ENCODE results near the gene ATF6B.
A peak's percentile ranks its signal among the peaks of the same experiment; 100 is the strongest.

DNA sequence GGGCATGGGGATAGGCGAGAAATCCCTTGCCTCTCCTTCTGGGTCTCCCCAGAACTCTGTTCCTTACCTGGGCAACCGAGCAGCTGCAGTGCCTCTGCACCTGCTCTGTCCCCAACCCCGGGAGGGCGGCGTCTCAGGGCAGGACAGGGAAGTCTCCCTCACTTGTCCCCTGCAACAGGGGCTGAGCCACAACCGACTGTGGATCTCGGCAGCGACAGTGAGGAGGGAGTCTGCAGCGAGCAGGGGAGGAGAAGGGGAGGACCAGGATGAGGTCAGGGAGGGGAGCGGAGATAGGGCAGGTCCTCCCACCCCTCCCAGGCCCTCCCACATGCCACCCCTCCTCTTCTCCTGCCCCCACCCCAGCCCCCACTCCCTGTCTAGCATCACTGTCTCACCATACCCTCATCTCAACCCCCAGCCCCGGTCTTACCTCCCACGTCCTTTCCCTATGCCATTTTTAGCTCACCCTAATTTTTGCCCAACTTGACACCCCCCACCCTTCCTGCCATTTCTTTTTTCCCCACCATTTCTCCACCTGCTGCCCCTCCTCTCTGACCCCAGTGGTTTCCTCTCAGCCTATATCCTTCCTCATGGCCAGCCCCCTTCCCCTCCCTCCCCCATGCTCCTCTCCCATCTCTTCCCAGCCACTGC is 18.8 kb downstream of the ATF6B start, which contains the start of gene TNXB:
- TF ChIP-seq, protein P1, sequence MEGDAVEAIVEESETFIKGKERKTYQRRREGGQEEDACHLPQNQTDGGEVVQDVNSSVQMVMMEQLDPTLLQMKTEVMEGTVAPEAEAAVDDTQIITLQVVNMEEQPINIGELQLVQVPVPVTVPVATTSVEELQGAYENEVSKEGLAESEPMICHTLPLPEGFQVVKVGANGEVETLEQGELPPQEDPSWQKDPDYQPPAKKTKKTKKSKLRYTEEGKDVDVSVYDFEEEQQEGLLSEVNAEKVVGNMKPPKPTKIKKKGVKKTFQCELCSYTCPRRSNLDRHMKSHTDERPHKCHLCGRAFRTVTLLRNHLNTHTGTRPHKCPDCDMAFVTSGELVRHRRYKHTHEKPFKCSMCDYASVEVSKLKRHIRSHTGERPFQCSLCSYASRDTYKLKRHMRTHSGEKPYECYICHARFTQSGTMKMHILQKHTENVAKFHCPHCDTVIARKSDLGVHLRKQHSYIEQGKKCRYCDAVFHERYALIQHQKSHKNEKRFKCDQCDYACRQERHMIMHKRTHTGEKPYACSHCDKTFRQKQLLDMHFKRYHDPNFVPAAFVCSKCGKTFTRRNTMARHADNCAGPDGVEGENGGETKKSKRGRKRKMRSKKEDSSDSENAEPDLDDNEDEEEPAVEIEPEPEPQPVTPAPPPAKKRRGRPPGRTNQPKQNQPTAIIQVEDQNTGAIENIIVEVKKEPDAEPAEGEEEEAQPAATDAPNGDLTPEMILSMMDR (IDR thresholded peaks at IDR 0.05) = no peak
- peak in 2 of 4 donors; percentile 37 to 61 for TF ChIP-seq POLR2A (IDR thresholded peaks at IDR 0.05)

All from esophagus squamous epithelium (tissue), 4 donors.